GM12891 (cell line): Measurements from ENCODE around the gene PZP.
"Not testable (repeated sequence)": the region's sequence is repeated elsewhere in the genome, so short reads cannot be mapped to it uniquely, and the experiment has no call there.

Experiments
- DNase-seq: peaks from one replicate; pipeline ENCODE4 v3.0.0; 2011; ENCODE audit warnings: low spot score; ENCODE audit not compliant: insufficient read length
- FAIRE-seq: peaks from 2 replicates; lab custom pipeline; 2011; peaks lifted over from hg19 to GRCh38; lab: Jason Lieb, UNC
- PAX5 ChIP-seq: IDR thresholded peaks from 2 replicates; pipeline ENCODE4 v1.6.1; 2011; ENCODE audit warnings: low read length, moderate library complexity, mild to moderate bottlenecking; ENCODE audit not compliant: insufficient read depth, severe bottlenecking
- POLR2A ChIP-seq: IDR thresholded peaks from 2 replicates; pipeline ENCODE4 v1.6.1; 2011; ENCODE audit warnings: low read depth, low read length, control low read depth
- POLR2AphosphoS5 ChIP-seq: IDR thresholded peaks from 2 replicates; pipeline ENCODE4 v1.6.1; 2011; ENCODE audit warnings: low read depth, low read length, control low read depth
- POU2F2 ChIP-seq: IDR thresholded peaks from 2 replicates; pipeline ENCODE4 v1.6.1; 2011; ENCODE audit warnings: low read depth, mild to moderate bottlenecking, control low read depth, low read length, moderate library complexity
- SPI1 ChIP-seq: IDR thresholded peaks from 2 replicates; pipeline ENCODE4 v1.6.1; 2011; ENCODE audit warnings: low read depth, low read length, control low read depth
- TAF1 ChIP-seq: IDR thresholded peaks from 2 replicates; pipeline ENCODE4 v1.6.1; 2011; ENCODE audit warnings: low read depth, low read length, control low read depth

The PZP gene

GRCh38 chr12:9198012-9198411, 10.2 kb downstream of the PZP start:
- no peak for TF ChIP-seq POLR2AphosphoS5
- no peak for TF ChIP-seq PAX5
- no peak for TF ChIP-seq POU2F2
- TF ChIP-seq SPI1: no peak
- no peak for TF ChIP-seq POLR2A
- no peak for TF ChIP-seq TAF1
- FAIRE-seq (no peak), DNase-seq (no peak)

- DNase-seq (no peak), FAIRE-seq (no peak)
- TF ChIP-seq SPI1 (no peak), POLR2A (no peak), POU2F2 (no peak), PAX5 (no peak), TAF1 (no peak), POLR2AphosphoS5 (no peak)
Measured at GRCh38 chr12:9184276-9184675, 23.9 kb downstream of the PZP start.

- TF ChIP-seq POLR2AphosphoS5: no peak
- no peak for TF ChIP-seq SPI1
- TF ChIP-seq TAF1: no peak
- no peak for TF ChIP-seq POU2F2
- TF ChIP-seq POLR2A: no peak
- no peak for TF ChIP-seq PAX5
- FAIRE-seq (no peak), DNase-seq (no peak)
Measured at GRCh38 chr12:9180810-9181209, 27.4 kb downstream of the PZP start.

GRCh38 chr12:9179781-9180180, 28.4 kb downstream of the PZP start:
- FAIRE-seq: no peak
- no peak for DNase-seq
- no peak for TF ChIP-seq POU2F2
- no peak for TF ChIP-seq POLR2AphosphoS5
- no peak for TF ChIP-seq POLR2A
- TF ChIP-seq PAX5: no peak
- TF ChIP-seq SPI1: no peak
- no peak for TF ChIP-seq TAF1

- DNase-seq (no peak), FAIRE-seq (no peak)
- no peak for TF ChIP-seq POLR2A
Measured at GRCh38 chr12:9169979-9170634, 38.1 kb downstream of the PZP start.

- DNase-seq, FAIRE-seq: not testable (repeated sequence)
Measured at GRCh38 chr12:9167345-9167744, 40.9 kb downstream of the PZP start.

- no peak for TF ChIP-seq POLR2AphosphoS5
- TF ChIP-seq TAF1: no peak
- no peak for TF ChIP-seq PAX5
- no peak for TF ChIP-seq POU2F2
- TF ChIP-seq POLR2A: no peak
- no peak for TF ChIP-seq SPI1
- no peak for DNase-seq
- FAIRE-seq: no peak
Measured at GRCh38 chr12:9163392-9163791, 44.8 kb downstream of the PZP start.

GRCh38 chr12:9156119-9156518, 52.1 kb downstream of the PZP start:
- no peak for DNase-seq
- TF ChIP-seq POLR2A: no peak
- no peak for TF ChIP-seq POLR2AphosphoS5
- no peak for FAIRE-seq

- TF ChIP-seq PAX5: no peak
- TF ChIP-seq TAF1: no peak
- TF ChIP-seq POLR2AphosphoS5: no peak
- no peak for TF ChIP-seq POLR2A
- no peak for TF ChIP-seq POU2F2
- no peak for TF ChIP-seq SPI1
- FAIRE-seq: no peak
- DNase-seq: no peak
Measured at GRCh38 chr12:9149372-9149771, 58.8 kb downstream of the PZP start.

- TF ChIP-seq POLR2AphosphoS5 (no peak), POLR2A (no peak), PAX5 (no peak), TAF1 (no peak), SPI1 (no peak), POU2F2 (no peak)
- no peak for FAIRE-seq
- DNase-seq: no peak
Measured at GRCh38 chr12:9148926-9149325, 59.3 kb downstream of the PZP start.

GRCh38 chr12:9147461-9147860, 60.7 kb downstream of the PZP start:
- no peak for TF ChIP-seq POLR2A
- no peak for FAIRE-seq
- DNase-seq: no peak
